SW480 (cell line): ENCODE results near the gene ST6GAL2.

ENCODE experiments used
- DNase-seq: peaks from one replicate; pipeline ENCODE4 v3.0.0-alpha.2; 2016; ENCODE audit warnings: low spot score

The ST6GAL2 gene

DNA sequence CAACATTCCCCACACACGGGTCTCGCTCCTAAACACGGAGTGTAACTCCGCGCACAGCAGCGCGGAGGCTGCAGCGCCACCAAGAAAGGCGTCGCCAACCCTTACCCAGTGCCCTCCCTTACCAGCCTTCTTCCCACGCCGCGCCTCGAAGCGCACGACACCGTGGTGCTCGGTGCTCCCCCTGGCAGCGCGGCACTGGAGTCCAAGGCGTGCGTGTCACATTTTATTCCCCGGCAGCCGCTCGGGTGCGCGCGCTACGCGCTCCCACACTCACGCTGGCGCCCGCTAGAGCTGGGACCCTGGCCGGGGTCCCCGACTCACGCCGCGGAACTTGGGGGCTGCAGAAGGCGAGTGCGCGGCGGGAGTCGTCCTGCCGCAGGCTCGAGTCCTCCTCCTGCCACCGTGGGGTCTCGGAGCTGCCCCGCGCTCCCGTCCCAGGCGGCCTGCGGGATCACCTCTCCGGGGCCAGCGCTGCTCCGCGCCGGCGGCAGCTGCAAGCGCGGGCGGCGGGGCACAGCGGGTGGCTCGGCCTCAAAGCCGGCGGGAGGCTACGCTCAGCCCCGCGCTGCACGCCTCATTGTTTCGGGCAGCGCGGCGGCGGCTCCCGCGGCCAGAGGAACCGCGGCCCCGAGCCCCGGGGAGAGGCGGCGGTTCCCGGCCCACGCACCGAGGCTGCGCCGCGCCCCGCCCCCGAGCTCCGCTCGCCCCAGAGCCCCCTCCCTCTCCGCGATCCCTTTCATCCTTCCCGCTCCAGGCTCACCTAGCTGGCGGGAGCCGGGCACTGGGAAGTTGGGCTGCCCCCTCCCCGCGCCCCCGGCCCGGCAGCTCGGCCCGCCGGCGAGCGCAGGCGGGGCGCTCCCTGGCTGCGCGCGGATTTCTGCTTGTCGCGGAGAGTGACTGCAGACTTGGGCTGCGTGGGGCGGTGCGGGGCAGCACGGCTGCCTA lies at the start of gene ST6GAL2:
Gene ST6GAL2, minus strand, starts transcription at position 197 of the 945 bp plus-strand sequence. CDS start 42,190 bp downstream, outside the sequence.
- no peak for DNase-seq

DNA sequence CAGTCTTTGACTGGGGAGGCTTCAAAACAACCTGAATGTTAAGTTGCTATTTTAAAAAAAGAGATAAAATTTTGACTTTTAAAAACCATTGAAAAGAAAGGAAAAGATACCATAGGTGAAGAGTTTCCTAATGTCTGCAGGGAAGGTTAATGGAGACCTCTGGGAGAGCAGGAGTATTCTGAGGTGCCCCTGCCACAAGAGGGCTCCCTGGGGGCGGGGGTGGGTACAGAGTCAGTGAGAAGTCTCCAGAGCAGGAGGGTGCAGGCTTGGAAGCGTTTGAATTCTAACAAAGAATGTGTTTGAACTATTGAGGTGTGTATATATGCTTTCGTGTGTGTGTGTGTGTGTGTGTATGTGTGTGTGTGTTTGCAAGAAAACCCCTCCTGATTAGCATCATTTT lies 46.7 kb upstream of the ST6GAL2 start:
- DNase-seq = peak; percentile 13

- peak; percentile 17 for DNase-seq
Observed at GRCh38 chr2:106931717-106932335, 45.9 kb upstream of the ST6GAL2 start.

- no peak for DNase-seq
Observed at GRCh38 chr2:106921451-106921850, 35.5 kb upstream of the ST6GAL2 start.

DNA sequence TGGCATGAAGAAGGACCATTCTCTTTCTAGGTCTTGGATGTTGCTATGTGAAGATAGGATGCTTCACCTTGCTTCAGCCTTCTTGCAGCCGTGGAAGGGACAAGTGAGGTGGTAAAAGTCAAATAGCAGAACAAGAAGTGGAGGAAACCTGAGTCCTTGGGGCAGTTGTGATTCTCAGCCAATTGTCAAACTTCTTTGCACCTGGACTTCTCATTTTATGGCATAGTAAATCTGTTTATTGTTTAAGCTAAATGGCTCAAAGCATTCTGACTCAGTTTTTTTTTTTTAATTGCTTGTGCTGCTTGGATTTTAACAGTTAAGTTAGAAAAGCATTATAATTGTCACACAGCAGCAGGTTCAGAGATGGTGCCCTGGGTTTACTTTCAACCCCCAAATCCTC lies 33.0 kb upstream of the ST6GAL2 start:
- DNase-seq = no peak

DNA sequence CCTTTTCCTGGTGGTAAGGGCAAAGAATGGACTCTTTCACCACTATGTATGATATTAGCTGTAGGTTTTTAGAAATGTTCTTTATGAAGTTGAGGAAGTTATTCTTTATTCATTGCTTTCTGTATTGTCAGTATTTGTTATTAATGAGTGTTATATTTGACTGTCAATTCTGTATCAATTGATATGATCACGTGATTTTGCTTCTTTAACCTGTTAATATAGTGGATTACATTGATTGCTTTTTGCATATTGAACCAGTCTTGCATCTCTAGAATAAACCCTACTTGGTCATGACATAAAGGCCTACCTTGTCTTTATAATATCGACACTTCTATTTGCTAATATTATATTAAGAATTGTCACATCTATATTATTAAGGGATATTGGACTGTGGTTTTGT lies 18.3 kb upstream of the ST6GAL2 start:
- DNase-seq = no peak

GRCh38 chr2:106899786-106900530 lies 14.0 kb upstream of the ST6GAL2 start:
- no peak for DNase-seq

GRCh38 chr2:106894545-106894944 lies 8.6 kb upstream of the ST6GAL2 start:
- DNase-seq = no peak

DNA sequence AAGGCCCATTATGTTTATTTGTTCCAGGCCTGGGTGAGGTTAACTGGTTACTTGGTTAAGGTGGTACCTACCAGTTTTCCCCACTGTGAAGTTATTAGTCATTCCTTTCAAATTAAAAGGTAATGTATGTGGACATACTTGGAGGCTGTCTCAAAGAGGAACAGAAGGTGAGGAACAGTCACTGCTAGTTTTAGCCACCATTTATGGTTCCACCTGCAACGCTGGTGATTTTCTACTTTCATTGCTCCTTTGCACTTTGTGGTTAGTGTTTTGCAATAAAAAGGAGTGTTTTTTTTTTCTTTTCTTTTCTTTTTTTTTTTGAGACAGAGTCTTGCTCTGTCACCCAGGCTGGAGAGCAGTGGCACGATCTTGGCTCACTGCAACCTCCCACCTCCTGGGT lies 6.1 kb upstream of the ST6GAL2 start:
- DNase-seq = no peak

GRCh38 chr2:106890606-106891005 lies 4.6 kb upstream of the ST6GAL2 start:
- no peak for DNase-seq

DNA sequence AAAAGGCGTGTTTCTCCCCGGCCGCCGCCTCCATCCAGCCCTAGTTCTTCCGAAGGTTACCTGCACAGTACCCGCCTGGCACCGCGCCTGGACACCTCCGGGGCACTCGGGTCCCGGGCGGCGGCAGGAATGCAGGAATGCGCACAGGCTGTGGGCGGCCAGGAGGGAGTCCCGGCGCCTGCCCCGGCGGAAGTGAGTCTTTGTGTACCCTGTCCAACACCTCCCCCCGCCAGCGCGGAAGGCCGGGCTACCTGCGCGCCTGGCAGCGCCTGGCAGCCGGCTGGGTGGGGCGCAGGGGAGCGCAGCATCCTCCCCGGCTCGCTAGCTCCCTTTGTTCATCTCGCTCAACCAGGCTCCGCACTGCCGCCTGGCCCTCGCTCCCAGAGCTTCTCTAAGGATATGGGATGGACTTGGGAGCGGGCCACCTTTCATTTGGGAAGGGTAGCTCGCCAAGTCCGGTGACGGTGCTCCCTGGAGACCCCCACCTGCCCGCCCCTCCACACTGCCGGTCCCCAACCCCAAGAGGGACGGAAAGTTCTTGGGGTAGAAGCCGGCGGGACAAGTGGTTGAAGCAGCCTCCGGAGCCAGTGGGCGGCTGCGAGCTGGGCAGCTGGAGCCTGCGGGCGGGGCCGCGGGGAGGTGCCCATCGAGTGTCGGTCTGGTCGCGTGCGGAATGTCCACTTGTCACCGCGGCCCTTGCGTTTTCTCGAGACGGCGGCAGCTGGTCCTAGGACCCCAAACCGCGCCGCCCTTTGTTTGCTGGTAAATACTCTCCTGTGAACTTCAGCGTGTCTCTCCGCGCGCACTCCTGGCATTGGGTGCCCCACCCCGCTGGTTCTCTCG lies 1.2 kb upstream of the ST6GAL2 start:
- no peak for DNase-seq

GRCh38 chr2:106885329-106885728 lies 638 bp downstream of the ST6GAL2 start:
- no peak for DNase-seq

- DNase-seq = peak; percentile 40
Observed at GRCh38 chr2:106882673-106883072, 3.3 kb downstream of the ST6GAL2 start.

- no peak for DNase-seq
Observed at GRCh38 chr2:106878206-106878605, 7.8 kb downstream of the ST6GAL2 start.

DNA sequence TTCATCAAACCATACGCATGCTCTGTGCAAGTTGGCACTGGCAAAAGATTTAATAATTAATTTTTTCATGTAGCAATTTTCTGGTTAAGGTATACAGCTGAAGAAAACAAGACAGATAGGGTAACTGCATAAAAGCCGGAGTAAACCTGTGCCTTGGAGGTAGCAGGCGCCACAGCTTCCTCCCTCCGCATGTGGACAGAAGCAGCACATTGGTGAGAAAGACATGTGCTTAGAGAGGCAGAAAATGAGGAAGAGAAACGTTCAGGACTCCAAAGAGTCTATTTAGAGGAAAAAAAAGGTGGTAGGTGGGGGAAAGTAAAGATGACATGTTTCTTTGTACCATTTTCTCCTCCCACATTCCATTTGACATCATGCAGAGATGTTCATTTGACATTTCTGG lies 9.3 kb downstream of the ST6GAL2 start:
- no peak for DNase-seq

- peak; percentile 88 for DNase-seq
Observed at GRCh38 chr2:106869512-106870275, 16.3 kb downstream of the ST6GAL2 start.

- DNase-seq = peak; percentile 25
Observed at GRCh38 chr2:106868275-106868674, 17.7 kb downstream of the ST6GAL2 start.

GRCh38 chr2:106867196-106867953 lies 18.6 kb downstream of the ST6GAL2 start:
- DNase-seq = no peak

DNA sequence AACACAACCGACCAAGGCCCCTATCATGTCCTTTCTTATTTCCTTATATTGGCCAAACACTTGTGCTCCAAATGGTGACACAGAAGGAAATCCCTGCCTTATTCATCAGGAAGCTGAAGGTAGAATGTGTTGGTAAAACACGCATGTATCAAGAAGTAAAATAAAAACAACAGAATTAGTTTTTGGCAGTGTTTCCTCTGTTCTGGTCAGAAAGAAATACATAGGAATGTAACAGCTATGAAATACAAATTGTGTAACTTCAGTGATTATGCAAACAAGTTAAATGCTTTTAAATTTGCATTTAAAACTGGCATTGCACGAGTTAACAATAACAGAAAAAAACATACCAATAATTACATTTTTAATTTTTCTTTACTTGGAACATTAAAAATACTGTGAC lies 19.3 kb downstream of the ST6GAL2 start:
- no peak for DNase-seq

DNA sequence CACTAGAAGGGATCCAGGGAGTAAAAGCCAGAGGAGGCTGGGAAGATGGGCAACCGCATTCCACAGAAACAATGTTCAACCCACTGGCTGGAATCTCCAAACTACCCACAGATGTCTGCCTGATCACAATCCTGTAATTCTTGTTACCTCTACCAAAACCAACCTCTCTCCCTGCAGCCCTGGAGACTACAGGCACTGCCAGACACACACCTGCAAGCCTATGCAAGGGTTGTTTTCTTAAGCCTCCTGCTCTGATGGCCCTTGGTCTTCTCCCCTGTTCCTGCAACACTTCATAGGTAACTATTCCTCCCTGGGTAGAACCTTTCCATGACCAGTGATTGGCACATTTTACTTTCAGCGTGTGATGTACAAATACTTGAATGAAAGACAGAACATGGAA lies 21.9 kb downstream of the ST6GAL2 start:
- no peak for DNase-seq
